Left cardiac atrium (tissue), 4 donors: Measurements from ENCODE around the gene NACC1. TPM values are rescaled to one million over a fixed set of nuclear protein-coding genes. Genes with fewer than 3 reads are reported as not detected.

Experiments
- ATAC-seq, 2 donors: fragments of 200-7000 bp; cut with Tn5 transposase; one replicate each; pipeline ENCODE4 v1.9.1; 2020; ENCODE audit warnings: mild to moderate bottlenecking in 2 of 2, moderate library complexity in 2 of 2
- DNase-seq: peaks from one replicate; pipeline ENCODE4 v3.0.0-alpha.2; 2020
- intact Hi-C, 2 donors: fragments of 100-400 bp; cut with DNase I; formaldehyde crosslinking; loops; one replicate each; pipeline versions ENCODE4 v1.14.1 to v1.15.1; 2022 to 2023
- long read RNA-seq: library from polyadenylated mRNA; unstranded; transcript quantifications from one replicate; pipeline ENCODE4 v2.0.0, GENCODE V29; 2021
- total RNA-seq, 2 donors: library from RNA; stranded (reverse); fragmentation: NEBNext Ultra II Directional; extraction: Animal tissue kit (Norgen Biotek cat#: 25700); gene quantifications; one replicate each; pipeline ENCODE4 v1.2.1, GENCODE V29; 2021
- donor health status: DM: no; HTN: yes; CAD: no.
- donor health status: DM: no; HTN: yes; CAD: no; lungs with severe emphysema.
- donor health status: DM: yes; HTN: yes; CAD: no.
- donor health status: Dilated cardiomyopathy.

NACC1 gene
- 10 to 100 TPM; 34.9 to 47.8 TPM for total RNA-seq
- long read RNA-seq, result 0 reads

DNA sequence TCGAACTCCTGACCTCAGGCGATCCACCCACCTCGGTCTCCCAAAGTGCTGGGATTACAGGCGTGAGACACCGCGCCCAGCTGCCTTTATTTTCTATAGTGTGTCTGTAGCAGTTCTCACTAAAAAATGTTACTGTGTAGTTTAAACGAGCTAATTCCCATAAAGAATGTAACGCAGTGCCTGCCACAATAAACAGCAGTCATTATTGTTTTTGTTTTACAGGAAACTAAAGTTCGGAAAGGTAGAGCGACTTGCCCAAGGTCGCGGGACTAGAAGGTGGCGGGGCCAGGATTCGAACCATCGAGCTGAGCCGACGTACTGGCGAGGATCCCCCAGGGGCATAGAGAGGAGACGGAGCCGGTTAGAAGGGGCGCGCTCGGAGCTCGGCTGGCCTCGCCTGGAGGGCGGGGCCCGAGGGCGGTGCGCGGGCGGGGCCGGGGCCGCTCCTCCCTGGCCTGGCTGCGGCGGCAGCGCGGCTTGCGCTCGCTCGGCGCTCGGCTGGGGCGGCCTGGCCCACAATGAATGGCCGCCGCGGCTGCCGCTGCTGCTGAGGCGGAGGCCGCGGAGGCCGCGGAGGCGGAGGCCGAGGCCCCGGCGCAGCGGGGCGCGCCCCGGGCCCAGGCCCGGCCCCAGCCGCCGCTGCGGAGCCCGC lies at the start of gene NACC1:
TSS of gene NACC1 (plus strand) at position 493 of the 652 bp plus-strand sequence. CDS start 16,944 bp downstream, outside the sequence.
- peak; percentile 91 for DNase-seq
- intact Hi-C loops, result no loop called here
- peak; percentile 95 to 98 for ATAC-seq

DNA sequence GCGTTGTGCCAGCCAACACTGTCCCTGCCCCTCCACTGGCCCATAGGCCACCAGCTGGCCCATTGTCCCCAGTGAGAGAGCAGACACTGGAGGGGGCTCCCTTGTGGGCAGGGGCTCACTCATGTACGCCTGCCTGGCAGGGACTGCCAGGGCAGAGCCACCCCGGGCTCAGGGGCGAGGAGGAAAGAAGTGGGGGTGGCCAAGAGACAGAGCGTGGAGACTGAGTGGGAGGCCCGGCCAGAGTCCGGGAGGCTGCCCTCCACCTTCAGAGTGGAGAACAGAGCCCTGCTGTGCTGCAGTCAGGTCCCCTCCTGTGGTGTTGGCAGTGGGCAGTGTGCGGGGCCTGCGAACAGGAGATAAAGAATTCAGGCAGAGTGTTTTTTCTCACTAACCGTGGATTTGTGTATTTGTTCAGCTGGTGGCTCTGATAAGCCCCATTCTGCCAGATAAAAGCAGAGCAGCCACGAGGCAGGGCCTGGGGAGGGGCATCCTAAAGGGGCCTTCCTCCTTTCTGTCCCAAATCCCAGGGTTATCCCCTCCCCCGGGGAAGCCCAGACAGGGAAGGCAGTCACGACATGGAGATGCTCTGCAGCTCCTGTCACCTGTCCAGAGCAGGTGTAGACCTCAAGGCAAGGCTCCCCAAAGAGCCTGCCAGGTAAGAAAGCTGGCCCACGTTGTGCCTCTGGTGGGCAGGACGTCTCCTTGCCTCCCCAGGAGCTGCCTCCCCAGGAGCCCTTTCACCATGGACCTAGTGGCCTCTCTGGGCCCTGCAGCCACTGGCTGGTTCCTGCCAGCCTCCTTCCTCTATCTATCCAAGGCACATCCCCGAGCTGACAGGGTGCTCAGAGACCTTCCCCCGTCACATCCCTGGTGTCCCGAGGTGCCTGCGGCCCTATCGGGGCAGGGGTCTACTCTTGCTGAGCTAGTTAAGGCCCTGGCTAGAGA lies 48.4 kb upstream of the NACC1 start:
- peak in 1 of 2 donors; percentile 39 for ATAC-seq
- intact Hi-C loops, result no loop called here

DNA sequence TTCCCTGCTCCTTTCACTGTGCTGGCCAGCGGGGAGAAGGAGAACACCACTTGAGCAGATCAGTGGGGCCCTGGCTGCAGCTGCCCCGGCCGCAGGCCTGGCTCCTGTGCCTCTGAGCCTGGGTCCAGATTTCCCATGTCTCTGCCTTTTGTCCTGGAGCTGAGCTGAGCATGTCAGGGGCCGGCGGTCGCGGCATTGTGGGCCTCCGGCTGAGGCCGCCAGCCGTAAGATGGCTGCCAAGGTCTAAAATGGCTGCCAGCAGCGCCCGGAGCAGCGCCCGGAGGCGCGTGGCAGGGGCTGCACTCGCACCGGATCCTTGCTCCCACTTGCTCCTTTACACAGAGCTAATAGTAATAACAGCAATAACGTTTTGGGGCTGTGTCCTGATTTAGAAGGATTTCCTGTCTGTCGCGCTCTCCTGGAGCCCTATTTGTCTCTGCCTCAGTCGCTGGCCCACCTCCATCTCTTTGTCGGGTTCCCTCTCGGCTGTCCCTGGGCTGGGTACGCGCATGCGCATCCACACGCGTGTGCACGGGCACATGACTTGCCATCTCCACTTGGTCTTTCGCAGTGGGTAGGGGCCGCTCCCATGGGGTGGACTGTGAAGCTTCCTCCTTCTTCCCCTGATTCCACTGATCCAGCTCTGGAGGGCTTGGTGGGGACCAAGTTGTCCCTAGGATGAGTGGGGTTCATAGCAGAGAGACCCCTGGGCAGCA lies 47.5 kb upstream of the NACC1 start:
- ATAC-seq, result peak; percentile 5 to 25
- intact Hi-C loops, result no loop called here
- peak; percentile 45 for DNase-seq

More for the DNA sequence above, 48.4 kb upstream of the NACC1 start:
- peak; percentile 52 for DNase-seq

DNA sequence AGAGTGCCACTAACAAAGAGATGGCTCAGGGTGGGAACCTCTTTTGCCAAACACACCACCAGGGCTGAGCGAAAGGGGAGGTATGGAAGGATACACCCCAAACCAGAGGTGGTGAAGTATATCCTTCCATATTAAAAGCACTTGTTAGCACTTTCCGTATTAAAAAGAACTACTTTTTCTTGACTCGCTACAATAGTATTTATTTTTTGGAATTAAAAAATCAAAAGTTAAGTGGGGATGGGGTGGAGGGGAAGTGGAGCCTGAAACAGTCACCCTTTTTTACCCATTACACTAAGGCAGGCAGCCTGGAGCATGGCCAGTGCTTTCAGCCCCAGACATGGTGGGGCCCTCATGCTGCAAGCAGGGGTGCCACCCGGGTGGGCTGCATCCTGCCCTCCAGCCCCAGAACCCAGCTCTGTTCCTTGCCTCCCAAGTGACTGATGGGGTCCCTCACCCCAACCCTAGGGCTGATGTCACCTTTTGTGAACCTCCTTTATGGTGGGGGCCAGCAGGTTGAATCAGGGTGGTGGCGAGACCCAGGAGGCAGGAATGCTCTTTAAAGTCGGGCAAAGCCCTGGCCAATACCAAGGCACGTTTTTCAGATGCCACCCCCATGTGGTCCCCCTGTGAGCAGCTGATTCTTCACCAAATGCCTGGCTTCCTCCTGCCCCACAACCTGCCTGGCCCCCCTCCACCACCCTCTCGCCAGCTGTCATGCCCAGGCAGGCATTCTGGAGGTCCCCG lies 46.4 kb upstream of the NACC1 start:
- intact Hi-C loops, result no loop called here
- ATAC-seq (no peak), DNase-seq (no peak)

DNA sequence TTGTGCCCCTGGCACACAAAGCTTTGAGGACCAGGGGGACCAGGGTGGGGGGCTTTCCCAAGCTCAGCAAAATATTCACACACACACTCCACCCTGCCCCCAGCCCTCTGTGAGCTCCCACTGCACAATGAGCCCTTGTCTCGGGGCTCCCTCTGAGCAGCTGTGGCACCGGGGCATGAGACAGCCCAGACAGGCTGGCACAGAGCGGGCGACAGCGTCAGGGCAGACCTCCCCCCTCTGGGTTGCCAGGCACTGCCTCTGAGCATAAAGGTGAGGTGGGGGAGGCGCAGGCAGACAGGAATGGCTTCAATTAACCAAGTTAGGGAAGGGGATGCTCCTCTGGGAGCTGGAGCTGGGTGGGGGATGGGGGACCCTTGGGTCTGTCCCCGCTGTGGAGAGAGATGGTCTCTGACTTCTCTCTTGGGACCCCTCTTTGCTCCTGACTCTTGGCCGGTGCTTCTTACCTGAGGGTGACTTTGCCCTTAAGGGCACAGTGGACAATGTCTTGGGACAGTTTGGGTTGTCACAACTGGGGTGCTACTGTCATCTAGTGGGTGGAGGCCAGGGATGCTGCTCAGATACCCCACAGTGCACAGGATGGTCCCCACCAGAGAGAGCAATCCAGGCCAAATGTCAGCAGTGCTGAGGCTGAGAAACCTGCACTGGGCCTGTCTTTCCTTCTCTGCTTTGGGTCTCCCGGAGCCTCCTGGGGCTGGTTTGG lies 45.7 kb upstream of the NACC1 start:
- no peak for DNase-seq
- ATAC-seq, result no peak
- intact Hi-C loops, result no loop called here

DNA sequence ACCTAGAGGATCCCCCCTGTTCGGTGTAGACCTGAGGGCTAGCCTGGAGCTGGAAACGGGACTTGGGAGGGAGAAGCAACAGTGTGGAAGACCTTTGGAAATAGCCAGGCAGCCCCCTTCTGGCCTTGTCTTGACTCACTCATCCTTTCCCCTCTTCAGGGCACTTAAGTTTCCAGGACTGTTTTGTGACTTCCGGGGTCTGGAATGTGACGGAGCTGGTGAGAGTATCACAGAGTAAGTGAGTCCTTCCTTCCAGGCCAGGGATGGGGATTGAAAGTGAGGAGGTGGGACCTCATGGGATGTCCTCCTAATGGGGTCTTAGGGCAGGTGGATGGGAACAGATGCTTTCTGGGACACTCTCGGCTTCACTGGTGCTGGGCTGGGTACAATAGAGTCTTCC lies 44.8 kb upstream of the NACC1 start:
- DNase-seq, result no peak
- intact Hi-C loops, result no loop called here
- no peak for ATAC-seq

DNA sequence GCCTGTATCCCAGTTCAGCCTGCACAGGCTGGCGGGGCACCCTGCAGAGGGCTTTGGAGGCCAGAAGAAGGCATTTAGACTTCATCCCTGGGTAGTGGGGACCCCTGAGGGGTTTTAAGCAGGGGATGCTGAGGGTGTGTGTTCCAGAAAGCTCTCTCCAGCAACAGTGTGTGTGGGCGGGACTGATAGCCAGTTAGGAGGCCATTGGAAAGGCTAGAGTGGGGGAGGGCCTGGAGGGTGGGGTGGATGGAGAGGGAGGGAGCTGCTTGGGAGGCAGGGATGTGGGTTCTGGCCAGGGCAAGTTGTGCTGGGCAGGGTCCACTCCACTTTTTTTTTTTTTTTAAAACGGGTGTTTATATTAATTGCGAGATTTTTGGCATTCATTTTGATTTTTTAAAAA lies 43.7 kb upstream of the NACC1 start:
- intact Hi-C loops, result no loop called here
- DNase-seq, result no peak
- peak in 1 of 2 donors; percentile 6 for ATAC-seq

DNA sequence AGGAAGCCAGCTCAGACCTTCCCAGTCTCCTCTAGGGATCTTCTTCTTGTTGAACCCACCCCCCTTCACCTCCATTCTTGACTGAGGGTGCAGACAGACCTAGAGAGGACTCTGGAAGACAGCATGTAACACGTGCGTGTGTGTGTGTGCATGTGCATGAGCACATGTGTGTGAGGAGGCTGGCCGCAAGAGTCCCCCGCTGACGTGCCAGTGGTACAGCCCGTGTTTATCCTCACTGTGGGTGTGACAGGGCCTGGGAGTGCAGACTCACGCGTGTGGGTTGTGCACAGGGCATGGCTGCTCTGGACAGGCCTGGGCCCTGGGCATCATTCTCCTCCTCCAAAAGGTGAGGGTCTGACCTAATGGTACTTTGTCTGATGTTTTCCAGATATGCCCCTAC lies 41.7 kb upstream of the NACC1 start:
- DNase-seq, result no peak
- intact Hi-C loops, result loop anchor here in 1 of 2 donors (5.0 kb wide), 1 partner anchor 89 kb away; no protein-coding TSS in a partner anchor
- ATAC-seq, result peak in 1 of 2 donors; percentile 8

DNA sequence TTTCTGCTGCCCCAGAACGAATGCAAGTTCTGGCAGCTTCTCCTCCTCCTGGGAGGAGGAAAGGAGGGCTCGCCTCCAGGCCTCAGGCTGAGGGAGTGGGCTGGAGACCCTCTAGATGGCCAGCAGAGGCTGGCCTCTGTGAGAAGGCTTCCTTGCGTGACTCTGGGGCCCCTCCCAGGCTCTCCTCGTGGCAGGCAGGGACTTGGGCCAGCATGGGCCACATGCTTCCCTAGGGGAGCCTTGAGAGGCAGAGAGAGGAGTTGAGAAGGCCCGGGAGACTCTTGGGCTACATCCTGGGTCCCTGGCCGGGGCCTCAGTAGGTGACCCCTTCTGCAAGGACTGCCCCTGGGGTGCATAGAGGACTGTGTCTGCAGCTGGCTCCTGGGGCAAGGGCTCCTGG lies 41.3 kb upstream of the NACC1 start:
- ATAC-seq, result peak; percentile 2 to 29
- no peak for DNase-seq
- intact Hi-C loops, result loop anchor here in 1 of 2 donors (5.0 kb wide), 1 partner anchor 89 kb away; no protein-coding TSS in a partner anchor

DNA sequence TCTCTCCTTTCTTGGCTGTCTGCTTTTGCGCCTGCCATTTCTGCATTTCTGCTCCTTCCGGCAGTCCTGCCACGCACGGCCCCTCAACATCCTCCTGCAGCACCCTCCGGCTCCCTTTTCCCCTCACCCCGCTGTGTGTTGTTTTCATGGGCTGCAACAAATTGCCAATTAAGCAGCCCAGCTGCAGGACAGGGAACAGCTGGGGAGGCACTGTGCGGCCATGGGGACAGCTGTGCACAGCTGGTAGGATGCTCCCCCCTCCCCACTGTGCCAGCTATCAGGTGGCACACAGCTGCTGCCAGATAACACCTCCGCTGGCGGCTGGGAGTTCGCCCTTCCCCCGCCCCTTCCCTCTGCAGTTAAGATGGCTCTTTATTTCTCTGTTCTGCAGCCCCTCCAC lies 40.8 kb upstream of the NACC1 start:
- ATAC-seq, result peak in 1 of 2 donors; percentile 7
- intact Hi-C loops, result loop anchor here in 1 of 2 donors (5.0 kb wide), 1 partner anchor 90 kb away; no protein-coding TSS in a partner anchor

DNA sequence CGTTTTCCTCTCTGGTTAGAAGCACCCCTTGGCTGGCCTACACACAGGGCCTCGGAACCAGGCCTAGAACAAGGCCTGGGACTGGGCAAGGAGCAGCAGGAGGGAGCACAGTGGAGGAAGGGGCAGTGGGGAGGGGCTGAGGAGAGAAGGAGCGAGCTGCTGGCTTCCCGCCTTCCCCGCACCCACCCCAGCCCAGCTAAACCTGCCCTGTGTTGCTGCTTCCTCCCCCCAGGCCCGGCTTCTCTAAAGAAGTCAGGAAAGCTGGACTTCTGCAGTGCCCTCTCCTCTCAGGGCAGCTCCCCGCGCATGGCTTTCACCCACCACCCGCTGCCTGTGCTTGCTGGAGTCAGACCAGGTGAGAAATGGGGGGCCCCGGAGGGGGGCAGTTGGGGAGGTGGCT lies 39.7 kb upstream of the NACC1 start:
- no peak for ATAC-seq
- intact Hi-C loops, result loop anchor here in 1 of 2 donors (5.0 kb wide), 1 partner anchor 91 kb away; no protein-coding TSS in a partner anchor

More for the DNA sequence above, 40.8 kb upstream of the NACC1 start:
- DNase-seq, result no peak

DNA sequence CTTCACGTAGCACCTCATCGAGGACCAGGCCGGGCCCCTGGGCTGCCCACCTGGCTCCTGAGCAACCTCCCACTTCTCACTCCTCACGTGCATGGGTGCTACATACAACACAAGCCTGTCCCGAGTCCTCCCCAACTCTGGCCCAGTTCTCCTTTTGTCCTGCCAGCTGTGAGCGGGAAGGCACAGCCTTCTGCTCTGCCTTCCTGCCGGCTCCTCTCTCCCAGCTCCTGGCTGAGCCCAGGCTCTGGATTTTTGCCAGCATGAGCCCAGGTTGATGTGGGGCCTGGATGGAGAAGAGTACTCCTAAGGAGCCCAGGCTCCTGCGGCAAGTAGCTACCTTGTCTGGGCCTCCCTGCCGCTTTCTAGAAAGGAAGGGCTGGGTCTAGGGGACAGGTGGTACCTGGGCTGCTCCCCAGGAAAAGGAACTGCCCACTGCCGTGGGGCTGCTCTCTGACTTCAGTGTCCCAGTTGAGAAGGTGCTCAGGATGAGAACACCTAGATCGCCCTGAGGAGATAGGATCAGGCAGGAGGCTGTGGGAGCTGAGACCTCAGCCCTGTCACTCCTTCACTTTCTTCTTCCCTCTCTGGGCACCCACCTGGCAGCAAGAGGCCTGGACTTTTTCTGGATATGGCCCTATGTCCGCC lies 39.0 kb upstream of the NACC1 start:
- ATAC-seq, result peak; percentile 9 to 35
- intact Hi-C loops, result loop anchor here in 1 of 2 donors (5.0 kb wide), 1 partner anchor 92 kb away; no protein-coding TSS in a partner anchor
- peak; percentile 64 for DNase-seq

More for the DNA sequence above, 39.7 kb upstream of the NACC1 start:
- DNase-seq, result no peak

DNA sequence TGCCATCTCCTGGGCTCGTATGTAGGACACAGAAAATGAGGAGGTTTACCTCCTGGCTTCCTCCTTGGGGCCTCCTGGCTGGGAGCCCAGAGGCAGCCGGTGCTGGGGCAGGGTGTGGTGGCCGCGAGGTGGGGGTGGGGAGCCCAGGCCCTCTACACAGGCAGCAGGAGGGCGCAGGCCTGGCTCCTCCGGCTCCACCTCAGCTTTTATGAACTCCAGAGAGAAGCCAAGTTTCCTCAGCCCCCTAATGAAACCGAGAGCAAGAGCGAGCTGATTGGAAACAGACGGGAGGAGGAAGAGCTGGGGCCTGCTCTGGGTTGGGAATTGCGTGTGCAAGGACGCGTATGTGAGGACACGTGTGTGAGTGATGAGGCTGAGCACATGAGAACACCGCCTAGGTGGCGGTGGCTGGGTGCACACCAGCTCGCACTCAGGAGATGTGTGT lies 38.5 kb upstream of the NACC1 start:
- DNase-seq (peak; percentile 68), ATAC-seq (peak; percentile 17 to 62)
- intact Hi-C loops, result loop anchor here in 1 of 2 donors (5.0 kb wide), 1 partner anchor 92 kb away; no protein-coding TSS in a partner anchor

DNA sequence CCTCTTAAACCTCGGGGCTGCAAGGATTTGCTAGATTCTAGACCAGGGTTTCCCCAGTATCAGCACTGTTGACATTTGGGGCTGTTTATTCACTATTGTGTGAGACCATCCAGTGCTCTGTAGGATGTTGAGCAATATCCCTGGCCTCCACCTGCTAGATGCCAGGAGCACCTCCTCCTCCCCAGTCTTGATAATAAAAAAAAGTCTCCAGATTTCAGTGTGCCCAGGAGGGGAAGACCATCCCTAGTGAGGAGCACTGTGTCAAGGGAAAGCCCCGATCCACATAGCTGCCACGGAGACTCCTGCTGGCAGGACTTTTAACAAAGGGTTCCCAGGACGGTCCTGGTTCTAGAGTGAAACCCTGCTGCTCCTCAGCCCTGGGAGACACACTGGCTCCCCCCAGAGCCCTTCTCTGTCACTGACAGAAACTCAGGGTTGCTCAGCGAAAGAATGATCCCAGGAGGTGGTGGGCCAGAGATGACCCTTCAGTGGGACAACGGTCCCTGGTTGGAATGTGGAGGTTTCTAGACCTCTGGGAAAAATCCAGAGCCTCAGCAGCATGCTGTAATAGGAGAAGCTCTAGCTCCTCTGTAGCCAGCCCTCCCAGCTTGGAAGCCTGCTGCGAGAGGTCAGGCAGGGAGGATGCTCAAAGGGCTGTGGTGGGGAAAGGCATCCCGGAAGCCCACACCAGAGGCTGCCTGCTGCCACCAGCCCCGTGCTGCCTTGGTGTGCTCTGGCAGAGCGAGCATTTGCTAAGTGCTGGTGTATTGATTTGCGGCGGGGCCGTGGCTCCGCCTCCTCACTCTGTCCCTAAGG lies 35.7 kb upstream of the NACC1 start:
- intact Hi-C loops, result no loop called here
- DNase-seq, result no peak
- ATAC-seq, result peak; percentile 39 to 47

DNA sequence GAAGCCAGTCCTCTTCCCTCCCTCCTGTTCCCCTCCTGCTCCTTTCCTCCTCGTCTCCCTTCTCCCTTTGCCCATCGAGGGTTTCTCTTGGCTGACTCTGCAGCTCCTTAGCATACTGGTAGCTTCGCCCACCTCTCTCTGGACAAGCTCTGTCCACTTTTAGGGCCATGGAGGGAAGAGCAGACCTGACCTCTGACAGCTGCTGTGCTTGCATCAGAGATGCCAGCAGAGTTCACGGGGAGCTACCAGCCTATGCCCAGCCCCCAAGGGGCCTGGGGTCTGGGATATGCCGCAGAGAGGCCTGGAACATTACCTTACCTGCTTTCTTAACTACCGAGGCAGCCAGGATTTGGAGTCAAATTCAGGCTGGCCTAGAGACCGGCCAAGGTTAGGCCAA lies 35.1 kb upstream of the NACC1 start:
- no peak for ATAC-seq
- DNase-seq, result no peak
- intact Hi-C loops, result no loop called here

DNA sequence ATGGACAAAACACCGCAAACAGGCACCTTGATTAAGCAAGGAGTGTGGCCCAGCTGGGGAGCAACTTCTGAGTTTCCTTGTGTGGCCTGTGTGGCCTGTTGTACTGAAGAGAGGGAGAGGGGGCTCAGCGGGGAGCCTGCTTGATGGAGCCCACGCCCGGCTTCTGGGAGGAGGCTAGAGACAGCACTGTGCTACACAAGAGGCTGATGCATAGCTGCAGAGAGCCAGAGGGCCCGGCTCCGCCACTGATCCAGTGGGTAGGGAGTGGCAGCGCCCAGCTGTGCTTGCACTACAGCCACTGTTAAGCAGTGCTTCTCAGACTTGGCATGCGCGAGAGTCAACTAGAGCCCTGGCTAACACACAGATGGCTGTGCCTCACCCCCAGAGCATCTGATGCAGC lies 34.4 kb upstream of the NACC1 start:
- intact Hi-C loops, result no loop called here
- ATAC-seq, result no peak
- no peak for DNase-seq
